ENCODE measurements around the gene CEMIP. TPM values are rescaled to one million over a fixed set of nuclear protein-coding genes. Genes with fewer than 3 reads are reported as not detected.

CEMIP gene
- total and polyA plus RNA-seq, 10 of the 15 experiments (the other 5 are each of a cell fraction or from before 2014, with no cell fraction given), result 0.01 to 0.44 (median 0.16) TPM; not detected in 6

DNA sequence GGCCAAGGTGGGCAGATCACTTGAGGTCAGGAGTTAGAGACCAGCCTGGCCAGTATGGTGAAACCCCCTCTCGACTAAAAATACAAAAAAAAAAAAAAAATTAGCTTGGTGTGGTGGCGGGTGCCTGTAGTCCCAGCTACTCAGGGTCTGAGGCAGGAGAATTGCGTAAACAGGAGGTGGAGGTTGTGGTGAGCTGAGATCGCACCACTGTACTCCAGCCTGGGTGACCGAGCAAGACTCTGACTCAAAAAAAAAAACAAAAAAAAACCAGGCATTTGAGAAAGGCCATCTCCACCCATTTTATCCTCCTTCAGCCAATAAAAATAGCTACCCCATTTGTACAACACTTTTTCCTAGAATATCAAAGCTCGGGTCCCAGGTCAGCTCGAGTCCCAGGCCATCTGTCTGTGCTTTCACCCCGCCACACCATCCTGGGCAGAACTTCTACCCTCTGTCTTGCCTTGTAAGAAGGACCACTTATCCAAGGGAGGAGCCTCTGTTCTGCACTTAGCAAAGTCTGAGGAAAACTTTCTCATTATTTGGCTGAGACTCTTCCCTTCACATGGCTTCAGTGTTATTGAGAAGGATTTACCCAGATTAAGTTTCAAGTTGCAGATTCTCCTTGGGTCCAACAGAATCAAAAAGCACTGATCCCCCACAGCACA is 111.3 kb downstream of the CEMIP start (continued):
- TF ChIP-seq, protein P1, sequence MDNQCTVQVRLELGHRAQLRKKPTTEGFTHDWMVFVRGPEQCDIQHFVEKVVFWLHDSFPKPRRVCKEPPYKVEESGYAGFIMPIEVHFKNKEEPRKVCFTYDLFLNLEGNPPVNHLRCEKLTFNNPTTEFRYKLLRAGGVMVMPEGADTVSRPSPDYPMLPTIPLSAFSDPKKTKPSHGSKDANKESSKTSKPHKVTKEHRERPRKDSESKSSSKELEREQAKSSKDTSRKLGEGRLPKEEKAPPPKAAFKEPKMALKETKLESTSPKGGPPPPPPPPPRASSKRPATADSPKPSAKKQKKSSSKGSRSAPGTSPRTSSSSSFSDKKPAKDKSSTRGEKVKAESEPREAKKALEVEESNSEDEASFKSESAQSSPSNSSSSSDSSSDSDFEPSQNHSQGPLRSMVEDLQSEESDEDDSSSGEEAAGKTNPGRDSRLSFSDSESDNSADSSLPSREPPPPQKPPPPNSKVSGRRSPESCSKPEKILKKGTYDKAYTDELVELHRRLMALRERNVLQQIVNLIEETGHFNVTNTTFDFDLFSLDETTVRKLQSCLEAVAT (IDR thresholded peaks at IDR 0.05), result no peak
- TF ChIP-seq ZNF207 (IDR thresholded peaks at IDR 0.05; ENCODE audit: borderline replicate concordance), result no peak

DNA sequence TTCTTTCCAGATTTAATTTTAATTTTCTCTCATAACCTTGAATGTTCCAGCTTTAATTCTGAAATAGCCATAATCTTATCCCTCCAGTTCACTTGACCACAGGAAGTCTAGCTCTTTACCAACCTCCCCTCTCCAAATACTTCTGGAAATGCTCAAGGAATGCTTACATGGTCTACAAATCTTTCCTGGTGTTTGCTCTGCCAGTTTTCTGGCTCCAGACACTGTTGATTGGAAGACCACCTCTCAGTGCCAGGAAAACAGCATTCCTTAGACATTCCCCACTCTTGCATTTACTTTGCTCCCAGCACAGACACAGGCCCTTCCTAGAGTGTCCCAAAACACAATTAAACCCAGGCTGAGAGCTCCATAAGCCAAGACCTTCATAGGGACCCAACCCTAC is 111.8 kb downstream of the CEMIP start:
- ChIA-PET RAD21 (ENCODE audit: unreplicated experiment) (no interaction called here), POLR2A (no interaction called here), SMC1A (ENCODE audit: uncharacterized antibody, unreplicated experiment) (interaction anchor here (0.6 kb wide), 1 partner anchor 1501 kb away, joined by 4 read pairs; no protein-coding TSS in a partner anchor), CTCF (interaction anchor here (0.7 to 0.8 kb wide), 2 partner anchors 351 to 401 kb away, joined by 4 read pairs; no protein-coding TSS in a partner anchor)
- Histone ChIP-seq H3K27me3 (replicated peaks in 1 of 2; ENCODE audit: control insufficient read depth in 2 of 2, insufficient read depth in 2 of 2, low read length in 1 of 2) (no peaks in the 10 kb centered on the region; a peak in 1 of 4 replicates), H3K36me3 (ENCODE audit: control insufficient read depth in 2 of 2, insufficient read depth in 2 of 2, low read length in 1 of 2) (no peaks in the 10 kb centered on the region), H3K27ac (ENCODE audit: control insufficient read depth, insufficient read depth) (no peak overlapping the region), H3K9me3 (replicated peaks; ENCODE audit: control insufficient read depth, insufficient read depth, low read length) (no peaks in the 10 kb centered on the region; the same call in 2 of the 3 replicates), H3K9ac (ENCODE audit: control insufficient read depth, insufficient read depth, low read length) (no peak overlapping the region), H3K79me2 (ENCODE audit: control insufficient read depth, insufficient read depth, low read length) (no peaks in the 10 kb centered on the region), H2AFZ (ENCODE audit: control insufficient read depth, low read depth, low read length) (no peak overlapping the region), H3K4me2 (ENCODE audit: control insufficient read depth, insufficient read depth) (no peak overlapping the region), H4K20me1 (ENCODE audit: control insufficient read depth, insufficient read depth) (no peaks in the 10 kb centered on the region), H3K4me3 (no peak overlapping the region), H3K4me1 (ENCODE audit: control insufficient read depth, insufficient read depth, low read length) (no peaks in the 10 kb centered on the region)
- intact Hi-C loops (cut with micrococcal nuclease; ENCODE audit: unreplicated experiment), result no loop called here
- BruUV-seq (replicated peaks), result no TSS peak
- no peak for DNase-seq (ENCODE audit: low read depth, low spot score)
- in situ Hi-C loops (cut with MboI), result no loop called here
- TF ChIP-seq CREM (IDR thresholded peaks at IDR 0.05; ENCODE audit: low read depth), result no peak
- TF ChIP-seq SREBF2 (IDR thresholded peaks at IDR 0.05; ENCODE audit: low read length), result no peak
- TF ChIP-seq, protein P2, sequence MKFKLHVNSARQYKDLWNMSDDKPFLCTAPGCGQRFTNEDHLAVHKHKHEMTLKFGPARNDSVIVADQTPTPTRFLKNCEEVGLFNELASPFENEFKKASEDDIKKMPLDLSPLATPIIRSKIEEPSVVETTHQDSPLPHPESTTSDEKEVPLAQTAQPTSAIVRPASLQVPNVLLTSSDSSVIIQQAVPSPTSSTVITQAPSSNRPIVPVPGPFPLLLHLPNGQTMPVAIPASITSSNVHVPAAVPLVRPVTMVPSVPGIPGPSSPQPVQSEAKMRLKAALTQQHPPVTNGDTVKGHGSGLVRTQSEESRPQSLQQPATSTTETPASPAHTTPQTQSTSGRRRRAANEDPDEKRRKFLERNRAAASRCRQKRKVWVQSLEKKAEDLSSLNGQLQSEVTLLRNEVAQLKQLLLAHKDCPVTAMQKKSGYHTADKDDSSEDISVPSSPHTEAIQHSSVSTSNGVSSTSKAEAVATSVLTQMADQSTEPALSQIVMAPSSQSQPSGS (IDR thresholded peaks at IDR 0.05; ENCODE audit: low read length), result no peak
- TF ChIP-seq FOXM1 (IDR thresholded peaks at IDR 0.05; ENCODE audit: low read depth, low read length), result no peak
- no peak for ATAC-seq
- FAIRE-seq, result no peak

Measured in GM12878 (cell line).